Gastroesophageal sphincter (tissue), 4 donors: Measurements from ENCODE around the gene CEMIP2. TPM values are rescaled to one million over a fixed set of nuclear protein-coding genes. Genes with fewer than 3 reads are reported as not detected.

Experiments used
- ATAC-seq: fragments of 150-250 bp; one replicate; pipeline ENCODE4 v1.9.1; 2016; ENCODE audit warnings: mild to moderate bottlenecking, moderate library complexity
- H3K27ac ChIP-seq, 4 donors: fragments of 200-600 bp; sonication (generic) in 3 of 4; 1 replicate in 3 of 4; 2 replicates in 1 of 4; pipeline ENCODE4 v1.5.1; 2016 to 2019
- H3K27me3 ChIP-seq: fragments of 200-600 bp; sonication (generic); one replicate; pipeline ENCODE4 v1.5.1; 2019
- H3K36me3 ChIP-seq, 2 donors: fragments of 200-600 bp; sonication (generic); one replicate each; pipeline ENCODE4 v1.5.1; 2019; ENCODE audit warnings: control low read depth in 1 of 2
- H3K4me1 ChIP-seq, 3 donors: fragments of 200-600 bp; sonication (generic); 1 replicate in 2 of 3; 2 replicates in 1 of 3; pipeline ENCODE4 v1.5.1; 2016 to 2019; ENCODE audit warnings: control low read depth in 2 of 3
- H3K4me3 ChIP-seq, 2 donors: fragments of 200-600 bp; sonication (generic); one replicate each; pipeline ENCODE4 v1.5.1; 2019; ENCODE audit warnings: mild to moderate bottlenecking in 1 of 2, moderate library complexity in 1 of 2
- H3K9me3 ChIP-seq, 3 donors: fragments of 200-600 bp; sonication (generic); one replicate each; pipeline ENCODE4 v1.5.1; 2017 to 2019; ENCODE audit warnings: control low read depth in 2 of 3
- EP300 ChIP-seq: sonication (generic); formaldehyde crosslinking; IDR thresholded peaks from one replicate; pipeline ENCODE4 v1.6.1; 2017; ENCODE audit warnings: antibody characterized with exemption, mild to moderate bottlenecking
- POLR2A ChIP-seq, 2 donors: fragments of 450-650 bp; IDR thresholded peaks; one replicate each; pipeline ENCODE4 v1.6.1; 2017; ENCODE audit warnings: antibody characterized with exemption in 2 of 2, mild to moderate bottlenecking in 2 of 2, moderate library complexity in 1 of 2
- POLR2AphosphoS5 ChIP-seq: sonication (generic); formaldehyde crosslinking; IDR thresholded peaks from one replicate; pipeline ENCODE4 v1.6.1; 2017; ENCODE audit warnings: antibody characterized with exemption
- WGBS, 2 donors: methylation state at CpG; one replicate each; pipeline ENCODE4 v1.1.5; 2018; ENCODE audit warnings: low coverage in 1 of 2; 5-methylcytosine and 5-hydroxymethylcytosine counted together
- total RNA-seq, 4 donors: library from RNA; depleted of rRNA; stranded (reverse); fragments of >200 nt; gene quantifications; one replicate each; pipeline ENCODE4 v1.1.0, GENCODE V29; 2016
- TF ChIP-seq, protein P1 (sequence below), 4 experiments: fragments of 200-600 bp in 2 of 4; fragments of 450-650 bp in 2 of 4; sonication (generic) in 1 of 4; IDR thresholded peaks; one replicate each; pipeline ENCODE4 v1.5.1; 2017 to 2019; ENCODE audit warnings: antibody characterized with exemption in 4 of 4, mild to moderate bottlenecking in 2 of 4, moderate library complexity in 2 of 4

CEMIP2 gene
- total RNA-seq, 4 donors from 2014 or later, result 8.1 to 84.5 (median 17.4) TPM

DNA sequence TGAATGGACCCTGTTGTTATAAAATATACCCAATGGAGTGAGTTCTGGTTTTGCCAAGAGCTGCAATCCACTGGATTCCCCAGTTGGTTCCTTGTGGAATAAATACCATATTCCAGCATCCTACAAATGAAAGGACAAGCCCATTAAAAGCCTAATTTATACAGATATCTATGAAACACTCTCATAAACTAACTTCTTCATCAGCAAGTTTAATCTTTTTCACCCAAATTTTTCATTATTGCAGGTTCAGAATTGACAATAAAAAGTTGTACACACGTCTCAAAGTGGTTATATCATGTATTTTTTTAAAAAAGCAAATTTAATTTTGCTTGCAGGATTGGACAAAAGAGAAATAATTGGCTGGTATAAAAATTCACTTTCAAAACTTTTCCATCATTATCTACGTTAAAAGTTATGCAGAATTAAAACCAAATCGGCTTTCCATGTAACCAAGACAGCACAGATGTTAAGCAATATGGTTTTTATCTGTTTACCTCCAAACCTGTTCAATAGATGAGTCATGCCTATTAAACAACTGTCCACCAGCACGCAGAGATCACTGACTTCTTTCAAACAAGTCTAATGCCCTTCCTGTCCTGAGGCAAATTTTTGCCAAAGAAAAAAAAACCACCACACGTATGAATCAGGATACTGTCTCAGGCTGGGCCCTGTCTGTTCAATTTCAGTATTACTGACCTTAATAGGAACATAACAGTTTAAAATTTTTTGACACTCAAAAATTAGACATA, 42.5 kb downstream of the CEMIP2 start:
- peaks cover 0 to 79% of the 10 kb centered on the region in 2 donors for H3K36me3 ChIP-seq
- H3K4me3 ChIP-seq, result no peak overlapping the region
- no peaks in the 10 kb centered on the region for H3K27me3 ChIP-seq
- H3K4me1 ChIP-seq, result no peaks in the 10 kb centered on the region
- TF ChIP-seq POLR2A (IDR thresholded peaks at IDR 0.05) (no peak), POLR2AphosphoS5 (no peak), EP300 (no peak)
- TF ChIP-seq, protein P1, sequence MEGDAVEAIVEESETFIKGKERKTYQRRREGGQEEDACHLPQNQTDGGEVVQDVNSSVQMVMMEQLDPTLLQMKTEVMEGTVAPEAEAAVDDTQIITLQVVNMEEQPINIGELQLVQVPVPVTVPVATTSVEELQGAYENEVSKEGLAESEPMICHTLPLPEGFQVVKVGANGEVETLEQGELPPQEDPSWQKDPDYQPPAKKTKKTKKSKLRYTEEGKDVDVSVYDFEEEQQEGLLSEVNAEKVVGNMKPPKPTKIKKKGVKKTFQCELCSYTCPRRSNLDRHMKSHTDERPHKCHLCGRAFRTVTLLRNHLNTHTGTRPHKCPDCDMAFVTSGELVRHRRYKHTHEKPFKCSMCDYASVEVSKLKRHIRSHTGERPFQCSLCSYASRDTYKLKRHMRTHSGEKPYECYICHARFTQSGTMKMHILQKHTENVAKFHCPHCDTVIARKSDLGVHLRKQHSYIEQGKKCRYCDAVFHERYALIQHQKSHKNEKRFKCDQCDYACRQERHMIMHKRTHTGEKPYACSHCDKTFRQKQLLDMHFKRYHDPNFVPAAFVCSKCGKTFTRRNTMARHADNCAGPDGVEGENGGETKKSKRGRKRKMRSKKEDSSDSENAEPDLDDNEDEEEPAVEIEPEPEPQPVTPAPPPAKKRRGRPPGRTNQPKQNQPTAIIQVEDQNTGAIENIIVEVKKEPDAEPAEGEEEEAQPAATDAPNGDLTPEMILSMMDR (IDR thresholded peaks at IDR 0.05), result no peak
- WGBS, 2 donors, result 39 to 45% methylated on average over 5 of the region's 5 CpGs
- no peak for ATAC-seq
- no peaks in the 10 kb centered on the region for H3K9me3 ChIP-seq
- H3K27ac ChIP-seq, result no peak overlapping the region

DNA sequence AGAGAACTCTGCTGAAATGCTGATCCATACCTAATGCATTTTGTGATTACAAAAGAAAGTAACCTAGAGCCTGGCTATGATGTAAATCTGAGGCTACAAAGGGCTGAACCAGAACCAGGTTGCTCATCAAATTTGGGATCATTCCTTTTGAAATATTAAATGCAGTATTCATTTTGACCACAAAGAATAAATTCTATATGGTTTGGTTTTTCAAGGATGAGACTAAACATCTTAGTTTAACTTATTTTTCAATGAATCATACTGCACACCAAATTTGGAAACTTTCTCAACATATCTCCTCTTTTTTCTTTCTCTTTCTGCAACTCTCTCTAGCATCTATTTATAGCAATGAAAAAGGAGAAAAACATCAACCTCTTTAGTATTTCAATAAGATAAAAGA, 46.5 kb downstream of the CEMIP2 start:
- no peak overlapping the region for H3K27ac ChIP-seq
- no peak overlapping the region for H3K4me3 ChIP-seq
- H3K27me3 ChIP-seq, result no peaks in the 10 kb centered on the region
- no peak for TF ChIP-seq POLR2A (IDR thresholded peaks at IDR 0.05)
- TF ChIP-seq EP300, result no peak
- TF ChIP-seq POLR2AphosphoS5, result no peak
- TF ChIP-seq, protein P1 (IDR thresholded peaks at IDR 0.05), result no peak
- H3K9me3 ChIP-seq, result no peaks in the 10 kb centered on the region
- H3K36me3 ChIP-seq, result peaks cover 0 to 44% of the 10 kb centered on the region in 2 donors
- ATAC-seq, result no peak
- peaks cover 0 to 5% (median 0%) of the 10 kb centered on the region in 3 donors for H3K4me1 ChIP-seq

DNA sequence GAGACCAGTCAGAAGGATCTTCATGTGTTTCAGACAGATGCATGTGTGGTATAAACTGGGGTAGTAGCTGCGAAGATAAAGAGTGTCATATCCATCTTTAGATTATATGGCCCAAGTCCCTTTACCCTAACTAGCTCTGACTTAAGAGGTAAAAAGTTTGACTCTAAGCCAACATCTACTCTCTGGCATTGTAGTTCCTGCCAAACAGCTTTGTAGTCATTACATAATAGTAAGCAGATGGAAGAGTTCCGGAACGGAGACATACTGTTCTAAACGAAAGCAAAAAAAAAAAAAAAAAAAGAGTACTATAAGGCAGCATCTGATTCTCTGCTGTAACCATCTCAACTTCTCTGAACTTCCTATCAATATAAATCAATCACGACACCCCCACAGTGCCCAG, 48.8 kb downstream of the CEMIP2 start:
- Histone ChIP-seq H3K27me3 (no peaks in the 10 kb centered on the region), H3K36me3 (peaks cover 0 to 31% of the 10 kb centered on the region in 2 donors), H3K4me1 (peaks cover 0 to 5% (median 0%) of the 10 kb centered on the region in 3 donors), H3K9me3 (no peaks in the 10 kb centered on the region), H3K4me3 (no peak overlapping the region), H3K27ac (peak overlapping the region in 3 of 4 donors; percentile 20 to 30 (median 29))
- WGBS, 2 donors, result 49 to 81% methylated on average over 2 to 5 of the region's 5 CpGs
- peak; percentile 85 for ATAC-seq
- TF ChIP-seq POLR2A (IDR thresholded peaks at IDR 0.05), result no peak
- TF ChIP-seq, protein P1 (IDR thresholded peaks at IDR 0.05), result no peak
- no peak for TF ChIP-seq EP300
- TF ChIP-seq POLR2AphosphoS5, result no peak

DNA sequence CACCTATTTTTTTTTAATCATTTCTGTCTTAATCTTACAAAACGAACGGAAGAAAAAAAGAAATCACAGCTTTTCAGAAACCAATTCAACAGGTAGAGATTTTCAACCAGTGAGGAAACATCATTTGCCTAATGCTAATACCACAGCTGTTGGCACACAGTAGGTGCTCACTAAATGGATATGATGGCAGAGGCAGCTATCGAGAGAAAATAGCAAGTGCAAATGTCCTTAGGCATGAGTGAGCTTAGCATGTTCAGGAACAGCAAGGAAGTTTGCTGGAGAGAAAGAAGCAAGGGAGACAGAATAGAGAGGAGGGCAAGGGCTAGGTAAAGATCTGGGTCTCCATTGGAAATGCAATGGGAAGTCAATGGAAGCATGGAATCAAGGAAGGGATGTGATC, 49.2 kb downstream of the CEMIP2 start:
- Histone ChIP-seq H3K27ac (peak overlapping the region in 3 of 4 donors; percentile 3 to 29 (median 20)), H3K27me3 (no peaks in the 10 kb centered on the region), H3K4me1 (peaks cover 0 to 5% (median 0%) of the 10 kb centered on the region in 3 donors), H3K4me3 (no peak overlapping the region), H3K9me3 (no peaks in the 10 kb centered on the region), H3K36me3 (peaks cover 0 to 31% of the 10 kb centered on the region in 2 donors)
- no peak for ATAC-seq
- 87 to 97% methylated on average over 3 of the region's 3 CpGs for WGBS, 2 donors
- TF ChIP-seq EP300, result no peak
- no peak for TF ChIP-seq POLR2A (IDR thresholded peaks at IDR 0.05)
- TF ChIP-seq, protein P1 (IDR thresholded peaks at IDR 0.05), result no peak
- TF ChIP-seq POLR2AphosphoS5, result no peak
